ENCODE measurements around the gene SLC9A6. TPM values are rescaled to one million over a fixed set of nuclear protein-coding genes. Genes with fewer than 3 reads are reported as not detected.

Gene SLC9A6
- total and polyA plus RNA-seq, 2 experiments from 2014 or later = 7.2 to 17.1 TPM

DNA sequence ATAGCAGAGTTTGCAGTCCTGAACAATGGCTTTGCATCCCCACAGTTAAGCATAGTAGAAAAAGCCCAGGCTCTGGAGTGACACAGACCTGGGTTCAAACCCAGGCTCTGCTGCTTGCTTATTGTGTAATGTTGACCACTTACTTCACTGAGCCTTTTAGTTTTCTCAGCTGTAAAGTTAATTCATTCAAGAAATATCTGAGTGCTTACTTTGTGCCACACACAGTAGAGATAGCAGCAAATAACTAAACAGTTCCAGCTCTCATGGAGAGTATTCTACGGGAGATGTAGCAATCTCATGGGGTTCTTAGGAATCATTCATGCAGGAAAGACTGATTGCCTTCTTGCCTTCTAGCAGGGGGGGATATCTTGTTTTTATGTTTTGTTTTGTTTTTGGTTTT lies 63.2 kb downstream of the SLC9A6 start:
- H3K4me3 ChIP-seq = no peak overlapping the region
- Mint-ChIP-seq H3K9me3 (no peaks in the 10 kb centered on the region), H3K27ac (no peak overlapping the region), H3K36me3 (ENCODE audit: low read depth) (peaks cover 3% of the 10 kb centered on the region; the same call in 2 of the 3 replicates), H3K27me3 (ENCODE audit: insufficient read depth, low read depth, poor library complexity) (no peaks in the 10 kb centered on the region), H3K4me1 (peaks cover 11% of the 10 kb centered on the region; the same call in 2 of the 3 replicates), H3K4me3 (no peak overlapping the region)
- H3K27ac ChIP-seq (ENCODE audit: low read depth) = no peak overlapping the region
- H3F3A ChIP-seq (replicated peaks; ENCODE audit: low read depth) = no peaks in the 10 kb centered on the region
- H3K4me1 ChIP-seq (ENCODE audit: insufficient read depth) = no peaks in the 10 kb centered on the region
- no peak for ATAC-seq
- H3K27me3 ChIP-seq (ENCODE audit: insufficient read depth) = no peaks in the 10 kb centered on the region
- no peaks in the 10 kb centered on the region for H3K79me2 ChIP-seq (replicated peaks; ENCODE audit: insufficient read depth)
- no peak overlapping the region for H2AFZ ChIP-seq
- H3K4me2 ChIP-seq = no peak overlapping the region
- no peak for DNase-seq (ENCODE audit: low spot score)
- no peaks in the 10 kb centered on the region for H4K20me1 ChIP-seq (replicated peaks; ENCODE audit: insufficient read depth)
- no peaks in the 10 kb centered on the region for H3K9me2 ChIP-seq (ENCODE audit: insufficient read depth)
- no peaks in the 10 kb centered on the region for H3K36me3 ChIP-seq (ENCODE audit: insufficient read depth)
- no peak for TF ChIP-seq STAT1 (IDR thresholded peaks at IDR 0.05; ENCODE audit: unreplicated experiment)
- no peak for TF ChIP-seq EZH2 (IDR thresholded peaks at IDR 0.05; ENCODE audit: low read depth, unreplicated experiment)
- TF ChIP-seq, protein P1, sequence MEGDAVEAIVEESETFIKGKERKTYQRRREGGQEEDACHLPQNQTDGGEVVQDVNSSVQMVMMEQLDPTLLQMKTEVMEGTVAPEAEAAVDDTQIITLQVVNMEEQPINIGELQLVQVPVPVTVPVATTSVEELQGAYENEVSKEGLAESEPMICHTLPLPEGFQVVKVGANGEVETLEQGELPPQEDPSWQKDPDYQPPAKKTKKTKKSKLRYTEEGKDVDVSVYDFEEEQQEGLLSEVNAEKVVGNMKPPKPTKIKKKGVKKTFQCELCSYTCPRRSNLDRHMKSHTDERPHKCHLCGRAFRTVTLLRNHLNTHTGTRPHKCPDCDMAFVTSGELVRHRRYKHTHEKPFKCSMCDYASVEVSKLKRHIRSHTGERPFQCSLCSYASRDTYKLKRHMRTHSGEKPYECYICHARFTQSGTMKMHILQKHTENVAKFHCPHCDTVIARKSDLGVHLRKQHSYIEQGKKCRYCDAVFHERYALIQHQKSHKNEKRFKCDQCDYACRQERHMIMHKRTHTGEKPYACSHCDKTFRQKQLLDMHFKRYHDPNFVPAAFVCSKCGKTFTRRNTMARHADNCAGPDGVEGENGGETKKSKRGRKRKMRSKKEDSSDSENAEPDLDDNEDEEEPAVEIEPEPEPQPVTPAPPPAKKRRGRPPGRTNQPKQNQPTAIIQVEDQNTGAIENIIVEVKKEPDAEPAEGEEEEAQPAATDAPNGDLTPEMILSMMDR (conservative IDR thresholded peaks at IDR 0.05; ENCODE audit: low read depth in 2 of 2) = no peak

DNA sequence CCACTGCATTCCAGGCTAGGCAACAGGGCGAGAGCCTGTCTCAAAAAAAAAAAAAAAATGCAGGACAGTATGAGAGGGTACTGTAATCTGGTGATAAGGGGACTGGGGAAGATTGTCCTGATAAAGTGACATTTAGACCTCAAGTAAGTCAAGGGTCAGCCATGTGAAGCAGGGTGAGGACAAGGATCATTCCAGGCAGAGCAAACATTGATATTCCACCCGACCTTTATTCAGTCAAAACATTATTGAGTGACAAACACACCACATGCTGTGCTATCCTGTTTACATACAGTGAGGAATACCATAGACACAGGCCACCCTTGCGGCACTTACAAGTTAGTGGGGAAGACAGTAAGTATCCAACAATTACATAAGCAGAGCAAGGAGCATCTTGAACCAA lies 64.4 kb downstream of the SLC9A6 start:
- no peaks in the 10 kb centered on the region for H3K9me3 Mint-ChIP-seq
- no peaks in the 10 kb centered on the region for H3K27me3 Mint-ChIP-seq (ENCODE audit: insufficient read depth, low read depth, poor library complexity)
- TF ChIP-seq, protein P2, sequence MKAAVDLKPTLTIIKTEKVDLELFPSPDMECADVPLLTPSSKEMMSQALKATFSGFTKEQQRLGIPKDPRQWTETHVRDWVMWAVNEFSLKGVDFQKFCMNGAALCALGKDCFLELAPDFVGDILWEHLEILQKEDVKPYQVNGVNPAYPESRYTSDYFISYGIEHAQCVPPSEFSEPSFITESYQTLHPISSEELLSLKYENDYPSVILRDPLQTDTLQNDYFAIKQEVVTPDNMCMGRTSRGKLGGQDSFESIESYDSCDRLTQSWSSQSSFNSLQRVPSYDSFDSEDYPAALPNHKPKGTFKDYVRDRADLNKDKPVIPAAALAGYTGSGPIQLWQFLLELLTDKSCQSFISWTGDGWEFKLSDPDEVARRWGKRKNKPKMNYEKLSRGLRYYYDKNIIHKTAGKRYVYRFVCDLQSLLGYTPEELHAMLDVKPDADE (IDR thresholded peaks at IDR 0.05) = no peak
- TF ChIP-seq EZH2phosphoT487 (IDR thresholded peaks at IDR 0.05; ENCODE audit: unreplicated experiment) = no peak
- TF ChIP-seq, protein P3, sequence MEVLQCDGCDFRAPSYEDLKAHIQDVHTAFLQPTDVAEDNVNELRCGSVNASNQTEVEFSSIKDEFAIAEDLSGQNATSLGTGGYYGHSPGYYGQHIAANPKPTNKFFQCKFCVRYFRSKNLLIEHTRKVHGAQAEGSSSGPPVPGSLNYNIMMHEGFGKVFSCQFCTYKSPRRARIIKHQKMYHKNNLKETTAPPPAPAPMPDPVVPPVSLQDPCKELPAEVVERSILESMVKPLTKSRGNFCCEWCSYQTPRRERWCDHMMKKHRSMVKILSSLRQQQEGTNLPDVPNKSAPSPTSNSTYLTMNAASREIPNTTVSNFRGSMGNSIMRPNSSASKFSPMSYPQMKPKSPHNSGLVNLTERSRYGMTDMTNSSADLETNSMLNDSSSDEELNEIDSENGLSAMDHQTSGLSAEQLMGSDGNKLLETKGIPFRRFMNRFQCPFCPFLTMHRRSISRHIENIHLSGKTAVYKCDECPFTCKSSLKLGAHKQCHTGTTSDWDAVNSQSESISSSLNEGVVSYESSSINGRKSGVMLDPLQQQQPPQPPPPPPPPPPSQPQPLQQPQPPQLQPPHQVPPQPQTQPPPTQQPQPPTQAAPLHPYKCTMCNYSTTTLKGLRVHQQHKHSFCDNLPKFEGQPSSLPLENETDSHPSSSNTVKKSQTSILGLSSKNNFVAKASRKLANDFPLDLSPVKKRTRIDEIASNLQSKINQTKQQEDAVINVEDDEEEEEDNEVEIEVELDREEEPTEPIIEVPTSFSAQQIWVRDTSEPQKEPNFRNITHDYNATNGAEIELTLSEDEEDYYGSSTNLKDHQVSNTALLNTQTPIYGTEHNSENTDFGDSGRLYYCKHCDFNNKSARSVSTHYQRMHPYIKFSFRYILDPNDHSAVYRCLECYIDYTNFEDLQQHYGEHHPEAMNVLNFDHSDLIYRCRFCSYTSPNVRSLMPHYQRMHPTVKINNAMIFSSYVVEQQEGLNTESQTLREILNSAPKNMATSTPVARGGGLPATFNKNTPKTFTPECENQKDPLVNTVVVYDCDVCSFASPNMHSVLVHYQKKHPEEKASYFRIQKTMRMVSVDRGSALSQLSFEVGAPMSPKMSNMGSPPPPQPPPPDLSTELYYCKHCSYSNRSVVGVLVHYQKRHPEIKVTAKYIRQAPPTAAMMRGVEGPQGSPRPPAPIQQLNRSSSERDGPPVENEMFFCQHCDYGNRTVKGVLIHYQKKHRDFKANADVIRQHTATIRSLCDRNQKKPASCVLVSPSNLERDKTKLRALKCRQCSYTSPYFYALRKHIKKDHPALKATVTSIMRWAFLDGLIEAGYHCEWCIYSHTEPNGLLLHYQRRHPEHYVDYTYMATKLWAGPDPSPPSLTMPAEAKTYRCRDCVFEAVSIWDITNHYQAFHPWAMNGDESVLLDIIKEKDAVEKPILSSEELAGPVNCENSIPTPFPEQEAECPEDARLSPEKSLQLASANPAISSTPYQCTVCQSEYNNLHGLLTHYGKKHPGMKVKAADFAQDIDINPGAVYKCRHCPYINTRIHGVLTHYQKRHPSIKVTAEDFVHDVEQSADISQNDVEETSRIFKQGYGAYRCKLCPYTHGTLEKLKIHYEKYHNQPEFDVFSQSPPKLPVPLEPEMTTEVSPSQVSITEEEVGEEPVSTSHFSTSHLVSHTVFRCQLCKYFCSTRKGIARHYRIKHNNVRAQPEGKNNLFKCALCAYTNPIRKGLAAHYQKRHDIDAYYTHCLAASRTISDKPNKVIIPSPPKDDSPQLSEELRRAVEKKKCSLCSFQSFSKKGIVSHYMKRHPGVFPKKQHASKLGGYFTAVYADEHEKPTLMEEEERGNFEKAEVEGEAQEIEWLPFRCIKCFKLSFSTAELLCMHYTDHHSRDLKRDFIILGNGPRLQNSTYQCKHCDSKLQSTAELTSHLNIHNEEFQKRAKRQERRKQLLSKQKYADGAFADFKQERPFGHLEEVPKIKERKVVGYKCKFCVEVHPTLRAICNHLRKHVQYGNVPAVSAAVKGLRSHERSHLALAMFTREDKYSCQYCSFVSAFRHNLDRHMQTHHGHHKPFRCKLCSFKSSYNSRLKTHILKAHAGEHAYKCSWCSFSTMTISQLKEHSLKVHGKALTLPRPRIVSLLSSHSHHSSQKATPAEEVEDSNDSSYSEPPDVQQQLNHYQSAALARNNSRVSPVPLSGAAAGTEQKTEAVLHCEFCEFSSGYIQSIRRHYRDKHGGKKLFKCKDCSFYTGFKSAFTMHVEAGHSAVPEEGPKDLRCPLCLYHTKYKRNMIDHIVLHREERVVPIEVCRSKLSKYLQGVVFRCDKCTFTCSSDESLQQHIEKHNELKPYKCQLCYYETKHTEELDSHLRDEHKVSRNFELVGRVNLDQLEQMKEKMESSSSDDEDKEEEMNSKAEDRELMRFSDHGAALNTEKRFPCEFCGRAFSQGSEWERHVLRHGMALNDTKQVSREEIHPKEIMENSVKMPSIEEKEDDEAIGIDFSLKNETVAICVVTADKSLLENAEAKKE (CRISPR knock-in tag; IDR thresholded peaks at IDR 0.05) = no peak
- no peak for TF ChIP-seq ZNF331 (CRISPR knock-in tag; IDR thresholded peaks at IDR 0.05; ENCODE audit: low read depth)
- no peak for TF ChIP-seq POLR2AphosphoS5 (IDR thresholded peaks at IDR 0.05; ENCODE audit: low read depth)
- no peak for TF ChIP-seq NANOG (IDR thresholded peaks at IDR 0.05; ENCODE audit: borderline replicate concordance)
- TF ChIP-seq, protein P1 (conservative IDR thresholded peaks at IDR 0.05; ENCODE audit: low read depth in 2 of 2) = no peak
- no peak for TF ChIP-seq JUNB (IDR thresholded peaks at IDR 0.05; ENCODE audit: unreplicated experiment)
- no peak for TF ChIP-seq ZNF114 (CRISPR knock-in tag; IDR thresholded peaks at IDR 0.05)
- TF ChIP-seq STAT1 (IDR thresholded peaks at IDR 0.05; ENCODE audit: unreplicated experiment) = no peak
- TF ChIP-seq EZH2 (IDR thresholded peaks at IDR 0.05; ENCODE audit: low read depth, unreplicated experiment) = no peak
- Histone ChIP-seq H3K4me1 (ENCODE audit: insufficient read depth) (no peaks in the 10 kb centered on the region), H3K9me2 (ENCODE audit: insufficient read depth) (no peaks in the 10 kb centered on the region), H3K36me3 (ENCODE audit: insufficient read depth) (no peaks in the 10 kb centered on the region), H2AFZ (no peak overlapping the region), H4K20me1 (replicated peaks; ENCODE audit: insufficient read depth) (no peaks in the 10 kb centered on the region), H3K4me2 (no peak overlapping the region), H3F3A (replicated peaks; ENCODE audit: low read depth) (no peaks in the 10 kb centered on the region), H3K79me2 (replicated peaks; ENCODE audit: insufficient read depth) (no peaks in the 10 kb centered on the region), H3K4me3 (no peak overlapping the region), H3K27me3 (ENCODE audit: insufficient read depth) (no peaks in the 10 kb centered on the region), H3K27ac (ENCODE audit: low read depth) (no peak overlapping the region)
- DNase-seq (ENCODE audit: low spot score) = no peak
- H3K27ac Mint-ChIP-seq = no peak overlapping the region; the same call in 1 of the 2 replicates
- H3K36me3 Mint-ChIP-seq (ENCODE audit: low read depth) = no peaks in the 10 kb centered on the region; the same call in 2 of the 3 replicates
- no peak for ATAC-seq
- peaks cover 11% of the 10 kb centered on the region; the same call in 2 of the 3 replicates for H3K4me1 Mint-ChIP-seq
- no peak overlapping the region for H3K4me3 Mint-ChIP-seq
